ENCODE results near the gene ZBTB45.

The ZBTB45 gene

GRCh38 chr19:58521651-58522050 is 2.0 kb upstream of the ZBTB45 start (continued):
- TF ChIP-seq ZC3H10 (CRISPR knock-in tag; IDR thresholded peaks at IDR 0.05) (no peak), PPARA (CRISPR knock-in tag; IDR thresholded peaks at IDR 0.05; ENCODE audit: borderline replicate concordance) (no peak), ESRRG (CRISPR knock-in tag; IDR thresholded peaks at IDR 0.05) (no peak), ZFP30 (CRISPR knock-in tag; IDR thresholded peaks at IDR 0.05) (no peak)

DNA sequence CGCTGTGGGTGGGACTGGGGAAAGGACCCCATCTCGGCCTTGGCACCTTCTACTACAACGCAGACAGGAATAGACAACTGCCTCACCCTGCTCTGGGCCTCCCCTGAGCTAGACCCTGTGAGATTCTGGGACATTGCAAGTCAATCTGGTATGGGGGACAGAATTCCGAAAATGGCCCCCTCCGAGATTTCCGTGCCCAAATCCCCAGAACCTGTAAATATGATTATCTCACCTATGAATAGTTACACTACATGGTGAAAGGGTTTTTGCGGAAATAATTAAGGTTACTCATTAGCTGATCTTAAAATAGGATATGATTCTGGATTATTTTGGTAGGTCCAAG is 618 bp upstream of the ZBTB45 start:
- ATAC-seq, result no peak
- TF ChIP-seq BACH2 (CRISPR knock-in tag; IDR thresholded peaks at IDR 0.05; ENCODE audit: borderline replicate concordance), result no peak
- TF ChIP-seq ESRRG (CRISPR knock-in tag; IDR thresholded peaks at IDR 0.05), result no peak
- no peak for TF ChIP-seq SNAI2 (CRISPR knock-in tag; IDR thresholded peaks at IDR 0.05)
- TF ChIP-seq OSR1 (CRISPR knock-in tag; IDR thresholded peaks at IDR 0.05), result no peak
- no peak for TF ChIP-seq PATZ1 (CRISPR knock-in tag; IDR thresholded peaks at IDR 0.05; ENCODE audit: borderline replicate concordance)
- TF ChIP-seq ZNF565 (CRISPR knock-in tag; conservative IDR thresholded peaks at IDR 0.05; ENCODE audit: low read depth), result no peak
- no peak for TF ChIP-seq ZNF70 (CRISPR knock-in tag; IDR thresholded peaks at IDR 0.05)
- no peak for TF ChIP-seq ISL1 (CRISPR knock-in tag; IDR thresholded peaks at IDR 0.05)
- no peak for TF ChIP-seq ZFP3 (CRISPR knock-in tag; IDR thresholded peaks at IDR 0.05)
- no peak for TF ChIP-seq TOX (CRISPR knock-in tag; IDR thresholded peaks at IDR 0.05; ENCODE audit: borderline replicate concordance)
- TF ChIP-seq TCF4 (CRISPR knock-in tag; IDR thresholded peaks at IDR 0.05; ENCODE audit: borderline replicate concordance), result no peak
- TF ChIP-seq CSDC2 (CRISPR knock-in tag; IDR thresholded peaks at IDR 0.05), result no peak

DNA sequence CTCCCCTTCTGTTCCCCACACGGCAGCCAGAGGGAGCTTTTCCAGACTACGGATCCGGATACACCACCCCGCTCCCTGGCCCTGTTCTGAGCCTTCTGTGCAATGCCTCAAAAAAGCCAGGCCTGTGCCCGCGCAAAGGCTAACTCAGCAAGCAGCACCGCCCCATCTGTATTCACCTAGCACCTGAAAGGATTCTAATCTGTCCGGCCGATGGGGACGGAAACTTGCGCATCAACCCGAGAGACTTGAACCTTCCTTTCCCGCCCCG is 589 bp downstream of the ZBTB45 start:
- ATAC-seq, result peak; percentile 69
- TF ChIP-seq ESRRG (CRISPR knock-in tag; IDR thresholded peaks at IDR 0.05) (no peak), ISL1 (CRISPR knock-in tag; IDR thresholded peaks at IDR 0.05) (no peak), ZNF565 (CRISPR knock-in tag; conservative IDR thresholded peaks at IDR 0.05; ENCODE audit: low read depth) (no peak), POU6F1 (CRISPR knock-in tag; IDR thresholded peaks at IDR 0.05; ENCODE audit: borderline replicate concordance, low read depth) (no peak)

DNA sequence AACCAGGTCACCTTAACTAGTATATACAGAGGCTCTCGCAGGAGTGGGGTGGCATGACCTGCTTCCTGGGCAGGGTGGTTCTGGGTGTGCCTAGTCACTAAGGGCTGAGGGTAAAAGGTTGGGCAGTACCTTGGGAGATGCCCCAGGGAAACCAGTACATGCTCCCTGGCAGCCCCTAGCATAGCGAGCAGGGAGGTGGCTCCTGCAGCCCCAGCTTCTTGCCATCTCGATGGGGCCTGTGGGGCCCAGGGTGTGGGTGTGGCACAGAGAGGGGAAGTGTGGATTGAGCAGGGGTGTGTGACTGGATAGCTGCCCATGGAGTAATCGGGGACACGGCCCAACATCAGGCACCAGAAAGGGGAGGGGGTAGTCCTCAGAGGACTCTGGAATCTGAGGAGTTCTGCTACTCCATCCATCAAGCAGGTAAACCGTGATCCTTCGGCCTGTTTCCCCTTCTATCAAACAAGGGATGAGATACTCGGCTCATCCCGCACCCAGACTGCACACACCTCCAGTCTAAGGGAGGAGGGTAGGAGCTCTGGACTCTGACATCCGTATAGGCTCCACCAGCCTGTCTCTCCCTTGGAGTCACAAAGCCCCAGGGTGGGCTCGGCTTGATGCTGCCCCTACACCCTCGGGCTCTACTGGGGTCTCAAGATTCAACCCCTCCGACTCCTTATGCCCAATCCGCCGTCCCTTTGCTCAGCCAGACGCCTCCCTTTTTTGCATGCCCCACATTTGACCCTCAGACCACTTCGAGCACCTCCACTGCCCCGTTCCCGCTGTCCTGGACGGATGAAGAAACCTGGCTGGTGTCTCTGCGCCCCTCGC is 1.1 kb downstream of the ZBTB45 start:
- no peak for TF ChIP-seq RARB (CRISPR knock-in tag; IDR thresholded peaks at IDR 0.05)
- TF ChIP-seq BACH2 (CRISPR knock-in tag; IDR thresholded peaks at IDR 0.05; ENCODE audit: borderline replicate concordance), result no peak
- TF ChIP-seq ZNF8 (CRISPR knock-in tag; IDR thresholded peaks at IDR 0.05), result no peak
- TF ChIP-seq TCF4 (CRISPR knock-in tag; IDR thresholded peaks at IDR 0.05; ENCODE audit: borderline replicate concordance), result no peak
- no peak for TF ChIP-seq ZFP30 (CRISPR knock-in tag; IDR thresholded peaks at IDR 0.05)
- no peak for TF ChIP-seq SNAI2 (CRISPR knock-in tag; IDR thresholded peaks at IDR 0.05)
- TF ChIP-seq ZNF70 (CRISPR knock-in tag; IDR thresholded peaks at IDR 0.05), result no peak
- no peak for TF ChIP-seq OSR1 (CRISPR knock-in tag; IDR thresholded peaks at IDR 0.05)
- no peak for TF ChIP-seq POU6F1 (CRISPR knock-in tag; IDR thresholded peaks at IDR 0.05; ENCODE audit: borderline replicate concordance, low read depth)
- TF ChIP-seq ARNTL (CRISPR knock-in tag; IDR thresholded peaks at IDR 0.05; ENCODE audit: borderline replicate concordance, low read depth), result no peak
- TF ChIP-seq ZNF565 (CRISPR knock-in tag; conservative IDR thresholded peaks at IDR 0.05; ENCODE audit: low read depth), result no peak
- TF ChIP-seq CREB5 (CRISPR knock-in tag; IDR thresholded peaks at IDR 0.05; ENCODE audit: low read depth), result no peak
- TF ChIP-seq ZFP3 (CRISPR knock-in tag; IDR thresholded peaks at IDR 0.05), result no peak
- no peak for TF ChIP-seq PATZ1 (CRISPR knock-in tag; IDR thresholded peaks at IDR 0.05; ENCODE audit: borderline replicate concordance)
- no peak for TF ChIP-seq ISL1 (CRISPR knock-in tag; IDR thresholded peaks at IDR 0.05)
- TF ChIP-seq CSDC2 (CRISPR knock-in tag; IDR thresholded peaks at IDR 0.05), result no peak
- TF ChIP-seq CSRNP3 (CRISPR knock-in tag; IDR thresholded peaks at IDR 0.05), result no peak
- ATAC-seq, result no peak

All from SK-N-SH treated with all-trans-retinoic acid at 6 μM for 48 hours (cell line).